Suprapubic skin (tissue), 4 donors: ENCODE measurements around the gene HOXA13. TPM values are rescaled to one million over a fixed set of nuclear protein-coding genes. Genes with fewer than 3 reads are reported as not detected.
A peak's percentile ranks its signal among the peaks of the same experiment; 100 is the strongest.

ENCODE experiments used
- DNase-seq, 2 donors: peaks; one replicate each; pipeline ENCODE4 v3.0.0-alpha.2; 2019; ENCODE audit warnings: low spot score in 2 of 2
- H3K27ac ChIP-seq: fragments of 200-600 bp; sonication (generic); one replicate; pipeline ENCODE4 v1.5.1; 2019
- H3K27me3 ChIP-seq: fragments of 200-600 bp; sonication (generic); one replicate; pipeline ENCODE4 v1.5.1; 2019
- H3K36me3 ChIP-seq: fragments of 200-600 bp; sonication (generic); one replicate; pipeline ENCODE4 v1.5.1; 2019
- H3K4me1 ChIP-seq: fragments of 200-600 bp; sonication (generic); one replicate; pipeline ENCODE4 v1.5.1; 2019
- H3K4me3 ChIP-seq: fragments of 200-600 bp; sonication (generic); one replicate; pipeline ENCODE4 v1.5.1; 2019; ENCODE audit warnings: mild to moderate bottlenecking
- H3K9me3 ChIP-seq: fragments of 200-600 bp; sonication (generic); one replicate; pipeline ENCODE4 v1.5.1; 2019
- EP300 ChIP-seq: sonication (generic); formaldehyde crosslinking; IDR thresholded peaks from one replicate; pipeline ENCODE4 v1.6.1; 2017; ENCODE audit warnings: antibody characterized with exemption
- POLR2A ChIP-seq, 2 donors: fragments of 450-650 bp; IDR thresholded peaks; one replicate each; pipeline ENCODE4 v1.6.1; 2017; ENCODE audit warnings: antibody characterized with exemption in 2 of 2, mild to moderate bottlenecking in 2 of 2, moderate library complexity in 2 of 2
- POLR2AphosphoS5 ChIP-seq, 3 donors: sonication (generic); formaldehyde crosslinking; IDR thresholded peaks; one replicate each; pipeline ENCODE4 v1.6.1; 2017; ENCODE audit warnings: antibody characterized with exemption in 3 of 3
- WGBS: methylation state at CpG from one replicate; pipeline ENCODE4 v1.1.5; 2018; 5-methylcytosine and 5-hydroxymethylcytosine counted together
- total RNA-seq, 4 donors: library from RNA; depleted of rRNA; stranded (reverse); fragments of >200 nt; gene quantifications; one replicate each; pipeline ENCODE4 v1.1.0, GENCODE V29; 2016
- TF ChIP-seq, protein P1 (sequence below), 2 donors: fragments of 200-600 bp in 1 of 2; fragments of 450-650 bp in 1 of 2; sonication (generic) in 1 of 2; IDR thresholded peaks; one replicate each; pipeline ENCODE4 v1.5.1; 2016 to 2019; ENCODE audit warnings: antibody characterized with exemption in 2 of 2, mild to moderate bottlenecking in 1 of 2, moderate library complexity in 1 of 2

HOXA13 gene
- total RNA-seq, 4 donors from 2014 or later, result 0.17 TPM; not detected in 3

GRCh38 chr7:27188386-27189294, 11.3 kb downstream of the HOXA13 start:
- H3K27me3 ChIP-seq, result peaks cover 98% of the 10 kb centered on the region
- H3K27ac ChIP-seq, result no peak overlapping the region
- DNase-seq, result peak in 1 of 2 donors; percentile 79
- WGBS, result 38% methylated on average over 46 of the region's 49 CpGs
- H3K36me3 ChIP-seq, result no peaks in the 10 kb centered on the region
- H3K9me3 ChIP-seq, result no peaks in the 10 kb centered on the region
- peak overlapping the region; percentile 25 for H3K4me3 ChIP-seq
- H3K4me1 ChIP-seq, result peaks cover 61% of the 10 kb centered on the region
- TF ChIP-seq POLR2AphosphoS5 (IDR thresholded peaks at IDR 0.05), result no peak
- TF ChIP-seq, protein P1, sequence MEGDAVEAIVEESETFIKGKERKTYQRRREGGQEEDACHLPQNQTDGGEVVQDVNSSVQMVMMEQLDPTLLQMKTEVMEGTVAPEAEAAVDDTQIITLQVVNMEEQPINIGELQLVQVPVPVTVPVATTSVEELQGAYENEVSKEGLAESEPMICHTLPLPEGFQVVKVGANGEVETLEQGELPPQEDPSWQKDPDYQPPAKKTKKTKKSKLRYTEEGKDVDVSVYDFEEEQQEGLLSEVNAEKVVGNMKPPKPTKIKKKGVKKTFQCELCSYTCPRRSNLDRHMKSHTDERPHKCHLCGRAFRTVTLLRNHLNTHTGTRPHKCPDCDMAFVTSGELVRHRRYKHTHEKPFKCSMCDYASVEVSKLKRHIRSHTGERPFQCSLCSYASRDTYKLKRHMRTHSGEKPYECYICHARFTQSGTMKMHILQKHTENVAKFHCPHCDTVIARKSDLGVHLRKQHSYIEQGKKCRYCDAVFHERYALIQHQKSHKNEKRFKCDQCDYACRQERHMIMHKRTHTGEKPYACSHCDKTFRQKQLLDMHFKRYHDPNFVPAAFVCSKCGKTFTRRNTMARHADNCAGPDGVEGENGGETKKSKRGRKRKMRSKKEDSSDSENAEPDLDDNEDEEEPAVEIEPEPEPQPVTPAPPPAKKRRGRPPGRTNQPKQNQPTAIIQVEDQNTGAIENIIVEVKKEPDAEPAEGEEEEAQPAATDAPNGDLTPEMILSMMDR (IDR thresholded peaks at IDR 0.05), result no peak
- no peak for TF ChIP-seq EP300
- no peak for TF ChIP-seq POLR2A (IDR thresholded peaks at IDR 0.05)

DNA sequence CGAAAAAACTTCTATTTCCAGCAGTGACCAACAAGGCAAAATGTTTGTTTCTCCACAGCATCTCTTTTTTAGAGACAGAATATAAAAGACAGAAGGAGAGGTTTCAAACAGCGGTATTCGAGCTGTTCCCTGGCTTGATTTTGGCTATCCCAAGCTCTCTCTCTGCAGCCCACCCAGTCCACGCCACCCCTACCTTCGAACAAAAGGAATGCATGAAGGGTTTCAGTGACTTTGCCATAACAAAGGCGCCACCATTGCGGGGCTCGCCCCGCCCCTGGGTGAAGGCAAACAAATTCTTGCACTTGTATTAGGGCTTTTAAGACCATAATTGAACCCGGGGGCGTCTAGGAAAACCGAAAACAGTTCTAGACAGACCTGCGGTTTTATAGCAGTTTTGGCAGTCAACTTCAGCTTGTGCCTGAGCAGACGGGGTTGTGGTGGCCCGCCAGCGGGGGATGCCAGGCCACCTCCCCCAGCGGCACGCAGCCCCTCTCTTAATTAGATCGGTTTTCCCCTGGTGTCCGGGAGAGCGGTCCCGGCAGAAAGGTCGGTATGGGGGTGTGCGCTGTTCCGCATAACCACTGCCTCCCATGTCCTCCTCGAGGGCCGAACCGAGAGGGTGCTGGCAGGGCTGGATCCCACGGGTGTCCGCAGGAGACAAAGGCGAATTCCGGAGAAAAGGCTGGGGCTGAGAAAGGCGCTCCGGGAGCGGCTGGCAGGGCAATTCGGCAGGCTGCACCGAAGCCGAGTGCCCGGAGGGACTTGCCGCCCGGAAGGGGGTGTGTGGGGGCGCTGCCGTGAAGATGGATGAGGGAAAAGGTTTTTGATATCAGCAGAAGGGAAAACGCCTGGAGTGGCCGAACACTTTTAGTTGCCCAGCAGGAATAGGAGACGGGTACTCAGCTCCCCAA, 12.2 kb downstream of the HOXA13 start:
- TF ChIP-seq, protein P1 (IDR thresholded peaks at IDR 0.05), result no peak
- no peak for TF ChIP-seq EP300
- TF ChIP-seq POLR2AphosphoS5 (IDR thresholded peaks at IDR 0.05), result no peak
- TF ChIP-seq POLR2A (IDR thresholded peaks at IDR 0.05), result no peak
- H3K4me3 ChIP-seq, result peak overlapping the region; percentile 25
- DNase-seq, result peak; percentile 60 to 74
- no peak overlapping the region for H3K27ac ChIP-seq
- H3K36me3 ChIP-seq, result no peaks in the 10 kb centered on the region
- H3K27me3 ChIP-seq, result peaks cover 98% of the 10 kb centered on the region
- no peaks in the 10 kb centered on the region for H3K9me3 ChIP-seq
- WGBS, result 38% methylated on average over 44 of the region's 46 CpGs
- peaks cover 61% of the 10 kb centered on the region for H3K4me1 ChIP-seq

DNA sequence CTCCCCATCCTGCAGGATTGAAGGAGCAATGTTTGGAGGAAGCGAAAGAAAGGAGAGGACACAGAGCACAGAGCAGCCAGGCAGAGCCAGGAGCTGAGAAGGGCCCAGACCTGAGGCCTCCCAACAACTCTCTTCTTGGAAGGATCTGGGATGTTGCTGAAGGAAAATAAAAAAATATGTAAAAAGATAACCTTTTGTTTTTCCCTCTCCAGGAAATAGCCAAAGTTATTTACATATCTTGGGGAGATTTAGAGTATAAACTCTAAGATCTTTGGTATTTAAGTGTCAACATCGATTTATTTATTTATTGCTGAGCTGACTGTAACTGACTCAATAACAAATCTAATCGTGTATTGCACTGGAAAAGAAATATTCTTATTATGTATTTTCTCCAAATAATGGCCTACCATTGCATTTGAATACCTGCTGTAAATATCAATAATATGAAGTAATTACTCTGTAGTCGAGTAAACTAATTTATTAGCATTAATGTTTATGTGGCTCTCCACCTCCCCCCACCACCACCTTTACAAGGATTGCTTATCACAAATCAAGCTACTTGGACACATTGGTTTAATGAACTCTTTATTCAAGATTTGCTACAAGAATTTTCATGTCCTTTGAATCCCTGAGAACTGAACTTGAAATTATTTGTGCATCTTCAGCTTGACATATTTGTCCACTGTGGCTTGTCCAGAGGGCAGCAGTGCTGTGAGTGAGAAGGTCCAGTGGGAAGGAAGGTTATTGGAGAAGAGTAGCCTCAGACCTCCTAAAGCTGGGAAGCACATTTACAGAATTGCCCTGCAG, 13.0 kb downstream of the HOXA13 start:
- Histone ChIP-seq H3K27ac (no peak overlapping the region), H3K4me3 (no peak overlapping the region), H3K4me1 (peaks cover 52% of the 10 kb centered on the region), H3K27me3 (peaks cover 98% of the 10 kb centered on the region), H3K36me3 (no peaks in the 10 kb centered on the region), H3K9me3 (no peaks in the 10 kb centered on the region)
- DNase-seq, result no peak
- WGBS, result 74% methylated on average over 4 of the region's 4 CpGs
- no peak for TF ChIP-seq POLR2AphosphoS5 (IDR thresholded peaks at IDR 0.05)
- TF ChIP-seq, protein P1 (IDR thresholded peaks at IDR 0.05), result no peak
- TF ChIP-seq EP300, result no peak
- no peak for TF ChIP-seq POLR2A (IDR thresholded peaks at IDR 0.05)

GRCh38 chr7:27185854-27186667, 13.8 kb downstream of the HOXA13 start:
- no peak for TF ChIP-seq POLR2AphosphoS5 (IDR thresholded peaks at IDR 0.05)
- TF ChIP-seq, protein P1 (IDR thresholded peaks at IDR 0.05), result no peak
- no peak for TF ChIP-seq EP300
- TF ChIP-seq POLR2A (IDR thresholded peaks at IDR 0.05), result no peak
- peaks cover 98% of the 10 kb centered on the region for H3K27me3 ChIP-seq
- H3K36me3 ChIP-seq, result no peaks in the 10 kb centered on the region
- peak overlapping the region; percentile 66 for H3K4me3 ChIP-seq
- peak overlapping the region; percentile 73 for H3K27ac ChIP-seq
- no peaks in the 10 kb centered on the region for H3K9me3 ChIP-seq
- peak; percentile 62 to 81 for DNase-seq
- WGBS, result 38% methylated on average over 24 of the region's 24 CpGs
- peaks cover 52% of the 10 kb centered on the region for H3K4me1 ChIP-seq
